Hepatocyte (in vitro differentiated cells): ENCODE data around the gene FNBP1L. TPM values are rescaled to one million over a fixed set of nuclear protein-coding genes. Genes with fewer than 3 reads are reported as not detected.
A peak's percentile ranks its signal among the peaks of the same experiment; 100 is the strongest.

Experiments used
- DNase-seq: peaks from one replicate; pipeline ENCODE4 v3.0.0-alpha.2; 2016; ENCODE audit warnings: low spot score
- H2AFZ ChIP-seq: fragments of 200-600 bp; sonication (generic); 2 replicates; pipeline ENCODE4 v1.6.0; 2016; ENCODE audit warnings: antibody characterized with exemption, mild to moderate bottlenecking
- H3K27ac ChIP-seq: fragments of 200-600 bp; sonication (generic); 2 replicates; pipeline ENCODE4 v1.5.1; 2016; ENCODE audit warnings: mild to moderate bottlenecking
- H3K27me3 ChIP-seq: fragments of 200-600 bp; sonication (generic); 2 replicates; pipeline ENCODE4 v1.6.1; 2016
- H3K36me3 ChIP-seq: fragments of 200-600 bp; sonication (generic); replicated peaks from 2 replicates; pipeline ENCODE4 v1.5.1; 2016; ENCODE audit warnings: low read depth; ENCODE audit not compliant: insufficient read depth
- H3K4me1 ChIP-seq: fragments of 200-600 bp; sonication (generic); 2 replicates; pipeline ENCODE4 v1.5.1; 2016; ENCODE audit warnings: mild to moderate bottlenecking, moderate library complexity; ENCODE audit not compliant: insufficient read depth
- H3K4me2 ChIP-seq: fragments of 200-600 bp; sonication (generic); 2 replicates; pipeline ENCODE4 v1.6.0; 2016
- H3K4me3 ChIP-seq: fragments of 200-600 bp; sonication (generic); 2 replicates; pipeline ENCODE4 v1.5.1; 2016; ENCODE audit warnings: mild to moderate bottlenecking
- H3K79me2 ChIP-seq: fragments of 200-600 bp; sonication (generic); 2 replicates; pipeline ENCODE4 v1.6.0; 2017; ENCODE audit warnings: mild to moderate bottlenecking
- H3K9me2 ChIP-seq: fragments of 200-600 bp; sonication (generic); replicated peaks from 2 replicates; pipeline ENCODE4 v1.6.0; 2017; ENCODE audit warnings: mild to moderate bottlenecking; ENCODE audit not compliant: insufficient read depth
- H3K9me3 ChIP-seq: fragments of 200-600 bp; sonication (generic); 2 replicates; pipeline ENCODE4 v1.5.1; 2016; ENCODE audit warnings: low read depth, mild to moderate bottlenecking
- H4K20me1 ChIP-seq: fragments of 200-600 bp; sonication (generic); 2 replicates; pipeline ENCODE4 v1.6.0; 2016; ENCODE audit warnings: mild to moderate bottlenecking; ENCODE audit not compliant: insufficient read depth, poor library complexity, severe bottlenecking
- CTCF ChIP-seq: fragments of 200-600 bp; sonication (generic); IDR thresholded peaks from 2 replicates; pipeline ENCODE4 v1.5.1; 2016; ENCODE audit warnings: antibody characterized with exemption, mild to moderate bottlenecking; ENCODE audit not compliant: poor library complexity
- EZH2 ChIP-seq: fragments of 200-600 bp; sonication (generic); IDR thresholded peaks from 2 replicates; pipeline ENCODE4 v1.6.1; 2016; ENCODE audit warnings: antibody characterized with exemption, mild to moderate bottlenecking, borderline replicate concordance
- EZH2phosphoT487 ChIP-seq: fragments of 200-600 bp; sonication (generic); IDR thresholded peaks from one replicate; pipeline ENCODE4 v1.6.1; 2018; ENCODE audit warnings: antibody characterized with exemption, mild to moderate bottlenecking, low read depth, moderate library complexity; ENCODE audit not compliant: unreplicated experiment, severe bottlenecking
- WGBS: methylation state at CpG from one replicate; pipeline ENCODE4 v1.1.6; 2016; ENCODE audit warnings: low lambda C conversion rate; ENCODE audit errors: missing lambda C conversion rate; 5-methylcytosine and 5-hydroxymethylcytosine counted together
- polyA plus RNA-seq: library from polyadenylated mRNA; unstranded; fragments of >200 nt; fragmentation: Nextera tagmentation; extraction: Ambion mirVana; gene quantifications from 2 replicates; pipeline ENCODE4 v1.2.1, GENCODE V29; 2016
- total RNA-seq: library from RNA; depleted of rRNA; stranded (reverse); fragments of >200 nt; gene quantifications from 2 replicates; pipeline ENCODE4 v1.2.3, GENCODE V29; 2014

FNBP1L gene
- total and polyA plus RNA-seq, 2 experiments from 2014 or later: 46.8 to 98.8 TPM

GRCh38 chr1:93442741-93443140 lies 5.2 kb upstream of the FNBP1L start:
- Histone ChIP-seq H3K4me1 (no peaks in the 10 kb centered on the region), H3K36me3 (no peaks in the 10 kb centered on the region), H4K20me1 (no peaks in the 10 kb centered on the region), H3K4me3 (no peak overlapping the region), H3K79me2 (no peaks in the 10 kb centered on the region), H3K27me3 (no peaks in the 10 kb centered on the region), H3K9me2 (no peaks in the 10 kb centered on the region), H3K27ac (peak overlapping the region; percentile 49), H3K9me3 (no peaks in the 10 kb centered on the region), H3K4me2 (peak overlapping the region; percentile 10), H2AFZ (no peak overlapping the region)
- no peak for DNase-seq
- TF ChIP-seq CTCF (no peak), EZH2phosphoT487 (no peak), EZH2 (no peak)
- WGBS: 46% methylated on average over 1 of the region's 1 CpG

- no peaks in the 10 kb centered on the region for H4K20me1 ChIP-seq
- DNase-seq: no peak
- no peak overlapping the region for H2AFZ ChIP-seq
- H3K27ac ChIP-seq: no peak overlapping the region
- no peaks in the 10 kb centered on the region for H3K9me2 ChIP-seq
- H3K36me3 ChIP-seq: no peaks in the 10 kb centered on the region
- H3K4me3 ChIP-seq: no peak overlapping the region
- TF ChIP-seq EZH2 (no peak), CTCF (no peak), EZH2phosphoT487 (no peak)
- peaks cover 4% of the 10 kb centered on the region for H3K79me2 ChIP-seq
- no peaks in the 10 kb centered on the region for H3K27me3 ChIP-seq
- H3K4me1 ChIP-seq: no peaks in the 10 kb centered on the region
- no peaks in the 10 kb centered on the region for H3K9me3 ChIP-seq
- no peak overlapping the region for H3K4me2 ChIP-seq
These were observed 4.5 kb upstream of the FNBP1L start for GRCh38 chr1:93443454-93443853.

- H3K9me3 ChIP-seq: no peaks in the 10 kb centered on the region
- TF ChIP-seq EZH2phosphoT487 (no peak), EZH2 (no peak), CTCF (no peak)
- H3K36me3 ChIP-seq: no peaks in the 10 kb centered on the region
- H3K4me2 ChIP-seq: peak overlapping the region; percentile 77
- peaks cover 39% of the 10 kb centered on the region for H3K79me2 ChIP-seq
- H3K27ac ChIP-seq: no peak overlapping the region
- WGBS: 82% methylated on average over 16 of the region's 16 CpGs
- no peaks in the 10 kb centered on the region for H3K27me3 ChIP-seq
- no peaks in the 10 kb centered on the region for H3K9me2 ChIP-seq
- peak overlapping the region; percentile 87 for H3K4me3 ChIP-seq
- peaks cover 26% of the 10 kb centered on the region for H4K20me1 ChIP-seq
- DNase-seq: peak; percentile 24
- peak overlapping the region; percentile 97 for H2AFZ ChIP-seq
- H3K4me1 ChIP-seq: peaks cover 6% of the 10 kb centered on the region
These were observed 974 bp upstream of the FNBP1L start for GRCh38 chr1:93446837-93447451.
